ENCODE measurements around the gene GUCY2D. TPM values are rescaled to one million over a fixed set of nuclear protein-coding genes. Genes with fewer than 3 reads are reported as not detected.

The GUCY2D gene
- total RNA-seq, 2 experiments from 2014 or later = not detected

GRCh38 chr17:8003594-8004181 lies 1.3 kb downstream of the GUCY2D start:
- POLR2A ChIA-PET = interaction anchor here (1.0 kb wide), 1 partner anchor 12 kb away, joined by 3 read pairs; no protein-coding TSS in a partner anchor
- ATAC-seq (no peak), DNase-seq (no peak)
- intact Hi-C loops (cut with micrococcal nuclease) = no loop called here
- no peak overlapping the region for H3K27ac Mint-ChIP-seq
- no peaks in the 10 kb centered on the region for H3K36me3 Mint-ChIP-seq (ENCODE audit: low read depth)
- no peaks in the 10 kb centered on the region for H3K9me3 Mint-ChIP-seq
- H3K4me1 Mint-ChIP-seq (ENCODE audit: low read depth) = peaks cover 5% of the 10 kb centered on the region
- H3K27me3 Mint-ChIP-seq = peaks cover 34% of the 10 kb centered on the region
- H3K4me3 Mint-ChIP-seq = no peak overlapping the region
- no peak for TF ChIP-seq CTCF (IDR thresholded peaks at IDR 0.05)
- CTCF ChIA-PET = interaction anchor here (0.7 to 1.9 kb wide), 5 partner anchors 11 to 106 kb away, joined by 3 to 6 read pairs (median 4); no protein-coding TSS in a partner anchor

DNA sequence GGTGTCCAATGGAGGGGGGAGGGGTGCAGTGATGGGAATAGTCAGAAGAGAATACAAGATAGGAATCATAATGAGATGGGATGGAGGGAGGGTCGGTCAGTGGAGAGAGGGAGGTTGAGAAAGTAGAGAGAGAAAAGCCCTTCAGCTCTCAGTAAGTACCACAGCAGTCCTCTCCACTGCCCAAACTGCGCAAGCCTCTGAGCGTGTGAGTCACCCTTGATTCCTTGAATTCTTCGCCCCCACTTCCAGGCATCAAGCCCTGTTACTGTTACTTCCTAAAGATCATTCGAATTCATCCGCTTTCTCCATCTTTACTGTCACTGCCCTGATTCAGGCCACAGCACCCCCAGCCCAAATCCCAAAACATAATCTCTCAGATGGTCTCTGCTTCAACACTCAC lies 2.5 kb downstream of the GUCY2D start:
- H3K36me3 Mint-ChIP-seq (ENCODE audit: low read depth) = no peaks in the 10 kb centered on the region
- DNase-seq (no peak), ATAC-seq (no peak)
- TF ChIP-seq CTCF (IDR thresholded peaks at IDR 0.05) = no peak
- ChIA-PET CTCF (interaction anchor here (1.0 to 1.9 kb wide), 5 partner anchors 11 to 105 kb away, joined by 3 to 6 read pairs (median 3); no protein-coding TSS in a partner anchor), POLR2A (no interaction called here)
- no peak overlapping the region for H3K27ac Mint-ChIP-seq
- intact Hi-C loops (cut with micrococcal nuclease) = no loop called here
- no peak overlapping the region for H3K4me3 Mint-ChIP-seq
- peaks cover 32% of the 10 kb centered on the region for H3K27me3 Mint-ChIP-seq
- no peaks in the 10 kb centered on the region for H3K9me3 Mint-ChIP-seq
- peaks cover 5% of the 10 kb centered on the region for H3K4me1 Mint-ChIP-seq (ENCODE audit: low read depth)

GRCh38 chr17:8005357-8005756 lies 2.9 kb downstream of the GUCY2D start:
- no peak for DNase-seq
- Mint-ChIP-seq H3K4me3 (no peak overlapping the region), H3K36me3 (ENCODE audit: low read depth) (no peaks in the 10 kb centered on the region), H3K9me3 (no peaks in the 10 kb centered on the region), H3K27me3 (peaks cover 32% of the 10 kb centered on the region), H3K27ac (no peak overlapping the region), H3K4me1 (ENCODE audit: low read depth) (peaks cover 5% of the 10 kb centered on the region)
- intact Hi-C loops (cut with micrococcal nuclease) = no loop called here
- ATAC-seq = no peak
- POLR2A ChIA-PET = no interaction called here
- TF ChIP-seq CTCF (IDR thresholded peaks at IDR 0.05) = no peak
- CTCF ChIA-PET = interaction anchor here (1.0 to 1.9 kb wide), 4 partner anchors 11 to 55 kb away, joined by 3 to 6 read pairs (median 4); no protein-coding TSS in a partner anchor

GRCh38 chr17:8005967-8006730 lies 3.7 kb downstream of the GUCY2D start:
- intact Hi-C loops (cut with micrococcal nuclease) = no loop called here
- no peaks in the 10 kb centered on the region for H3K36me3 Mint-ChIP-seq (ENCODE audit: low read depth)
- TF ChIP-seq CTCF (IDR thresholded peaks at IDR 0.05) = no peak
- peaks cover 28% of the 10 kb centered on the region for H3K27me3 Mint-ChIP-seq
- ATAC-seq = no peak
- H3K27ac Mint-ChIP-seq = no peak overlapping the region
- no peak overlapping the region for H3K4me3 Mint-ChIP-seq
- ChIA-PET POLR2A (no interaction called here), CTCF (interaction anchor here (1.0 to 1.1 kb wide), 2 partner anchors 10 to 54 kb away, joined by 3 to 4 read pairs; no protein-coding TSS in a partner anchor)
- H3K4me1 Mint-ChIP-seq (ENCODE audit: low read depth) = peaks cover 5% of the 10 kb centered on the region
- no peaks in the 10 kb centered on the region for H3K9me3 Mint-ChIP-seq
- DNase-seq = no peak

All from activated CD8-positive, alpha-beta T cell treated with anti-CD3 and anti-CD28 coated beads for 36 hours (primary cell).